Tibial artery (tissue), 4 donors: Measurements from ENCODE around the gene PTPN23.

ENCODE experiments used
- DNase-seq, 2 donors: peaks; one replicate each; pipeline ENCODE4 v3.0.0-alpha.2; 2019
- H3K27ac ChIP-seq, 2 donors: fragments of 200-600 bp; sonication (generic) in 1 of 2; 1 replicate in 1 of 2; 2 replicates in 1 of 2; pipeline ENCODE4 v1.5.1; 2018 to 2019; ENCODE audit warnings: mild to moderate bottlenecking in 1 of 2
- H3K27me3 ChIP-seq, 2 donors: fragments of 200-600 bp; sonication (generic) in 1 of 2; one replicate each; pipeline versions ENCODE4 v1.5.1 to v1.6.0; 2016 to 2019
- H3K36me3 ChIP-seq, 3 donors: fragments of 200-600 bp; sonication (generic) in 2 of 3; one replicate each; pipeline ENCODE4 v1.5.1; 2016 to 2019; ENCODE audit warnings: mild to moderate bottlenecking in 2 of 3
- H3K4me1 ChIP-seq, 4 donors: fragments of 200-600 bp; sonication (generic) in 2 of 4; 1 replicate in 3 of 4; 2 replicates in 1 of 4; pipeline ENCODE4 v1.5.1; 2016 to 2019
- H3K4me3 ChIP-seq, 2 donors: fragments of 200-600 bp; sonication (generic) in 1 of 2; 1 replicate in 1 of 2; 2 replicates in 1 of 2; pipeline ENCODE4 v1.5.1; 2018 to 2019; ENCODE audit warnings: mild to moderate bottlenecking in 2 of 2
- H3K9me3 ChIP-seq, 3 donors: fragments of 200-600 bp; sonication (generic) in 1 of 3; one replicate each; pipeline ENCODE4 v1.5.1; 2016 to 2019
- intact Hi-C: fragments of 100-400 bp; cut with DNase I; formaldehyde crosslinking; loops from one replicate; pipeline ENCODE4 v1.15.0; 2023; ENCODE audit warnings: low total_unique reads
- TF ChIP-seq, protein P1 (sequence below), 2 experiments: fragments of 200-600 bp in 1 of 2; fragments of 450-650 bp in 1 of 2; IDR thresholded peaks; one replicate each; pipeline ENCODE4 v1.5.1; 2017 to 2019; ENCODE audit warnings: antibody characterized with exemption in 2 of 2, mild to moderate bottlenecking in 1 of 2, moderate library complexity in 1 of 2

The PTPN23 gene

DNA sequence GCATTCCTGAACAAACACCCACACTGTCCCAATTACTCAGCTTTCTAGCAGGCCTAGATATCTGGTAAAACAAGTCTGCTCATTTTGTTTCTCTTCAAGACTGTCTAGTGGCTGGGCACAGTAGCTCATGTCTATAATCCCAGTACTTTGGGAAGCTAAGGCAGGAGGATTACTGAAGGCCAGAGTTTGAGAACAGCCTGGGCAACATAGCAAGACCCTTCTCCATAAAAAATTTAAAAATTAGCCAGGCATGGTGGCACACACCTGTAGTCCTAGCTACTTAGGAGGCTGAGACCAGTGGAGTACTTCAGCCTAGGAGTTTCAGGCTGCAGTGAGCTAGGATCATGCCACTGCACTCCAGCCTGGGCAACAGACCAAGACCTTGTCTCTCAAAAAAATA lies 6.2 kb upstream of the PTPN23 start:
- Histone ChIP-seq H3K4me3 (no peak overlapping the region), H3K27ac (no peak overlapping the region), H3K36me3 (no peaks in the 10 kb centered on the region), H3K9me3 (no peaks in the 10 kb centered on the region), H3K27me3 (peaks cover 0 to 16% of the 10 kb centered on the region in 2 donors), H3K4me1 (peaks cover 0 to 10% (median 4%) of the 10 kb centered on the region in 4 donors)
- intact Hi-C loops: no loop called here
- DNase-seq: no peak
- TF ChIP-seq, protein P1, sequence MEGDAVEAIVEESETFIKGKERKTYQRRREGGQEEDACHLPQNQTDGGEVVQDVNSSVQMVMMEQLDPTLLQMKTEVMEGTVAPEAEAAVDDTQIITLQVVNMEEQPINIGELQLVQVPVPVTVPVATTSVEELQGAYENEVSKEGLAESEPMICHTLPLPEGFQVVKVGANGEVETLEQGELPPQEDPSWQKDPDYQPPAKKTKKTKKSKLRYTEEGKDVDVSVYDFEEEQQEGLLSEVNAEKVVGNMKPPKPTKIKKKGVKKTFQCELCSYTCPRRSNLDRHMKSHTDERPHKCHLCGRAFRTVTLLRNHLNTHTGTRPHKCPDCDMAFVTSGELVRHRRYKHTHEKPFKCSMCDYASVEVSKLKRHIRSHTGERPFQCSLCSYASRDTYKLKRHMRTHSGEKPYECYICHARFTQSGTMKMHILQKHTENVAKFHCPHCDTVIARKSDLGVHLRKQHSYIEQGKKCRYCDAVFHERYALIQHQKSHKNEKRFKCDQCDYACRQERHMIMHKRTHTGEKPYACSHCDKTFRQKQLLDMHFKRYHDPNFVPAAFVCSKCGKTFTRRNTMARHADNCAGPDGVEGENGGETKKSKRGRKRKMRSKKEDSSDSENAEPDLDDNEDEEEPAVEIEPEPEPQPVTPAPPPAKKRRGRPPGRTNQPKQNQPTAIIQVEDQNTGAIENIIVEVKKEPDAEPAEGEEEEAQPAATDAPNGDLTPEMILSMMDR (IDR thresholded peaks at IDR 0.05): no peak

DNA sequence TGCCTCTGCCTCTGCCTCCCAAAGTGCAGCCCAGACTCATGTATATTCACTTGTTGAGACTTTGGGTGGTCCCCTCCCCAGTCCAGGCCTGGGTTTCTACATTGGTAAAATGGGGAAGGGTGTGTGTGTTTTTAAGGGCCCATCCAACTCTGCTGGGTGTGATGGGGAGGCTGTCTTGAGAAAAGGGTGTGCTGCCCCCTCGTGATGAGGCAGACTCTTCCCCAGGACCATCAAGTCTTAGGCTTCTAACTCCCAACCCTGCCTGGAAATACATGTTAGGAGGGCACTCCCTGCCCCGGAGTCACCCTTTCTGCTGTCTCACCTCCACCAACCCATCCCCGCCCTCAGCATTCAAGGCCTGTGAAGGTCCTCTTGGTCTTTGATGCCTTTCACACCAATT lies 4.4 kb upstream of the PTPN23 start:
- no peak for DNase-seq
- intact Hi-C loops: no loop called here
- Histone ChIP-seq H3K4me1 (peaks cover 0 to 15% (median 10%) of the 10 kb centered on the region in 4 donors), H3K27ac (no peak overlapping the region), H3K27me3 (peaks cover 0 to 5% of the 10 kb centered on the region in 2 donors), H3K4me3 (no peak overlapping the region), H3K9me3 (no peaks in the 10 kb centered on the region), H3K36me3 (no peaks in the 10 kb centered on the region)
- TF ChIP-seq, protein P1 (IDR thresholded peaks at IDR 0.05): no peak

DNA sequence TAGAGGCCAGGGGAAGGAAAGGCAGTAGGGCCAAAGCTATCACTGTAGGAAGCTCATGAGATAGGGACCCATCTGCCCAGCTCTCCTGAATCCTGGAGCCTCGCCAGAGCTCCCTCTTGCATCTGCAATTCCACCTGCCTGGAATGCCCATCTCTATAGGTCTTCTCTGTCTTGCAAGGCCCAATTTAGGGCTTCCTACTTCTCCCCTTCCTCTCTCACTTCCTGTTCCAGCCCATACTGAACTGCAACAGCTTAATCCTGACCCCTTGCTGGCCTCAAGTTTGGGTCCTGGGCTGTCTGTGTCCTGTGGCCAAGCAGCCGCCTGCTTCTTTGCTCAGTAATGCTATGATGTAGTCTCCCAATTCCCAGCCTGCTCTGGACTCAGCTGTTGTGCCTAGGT lies 3.6 kb upstream of the PTPN23 start:
- Histone ChIP-seq H3K36me3 (no peaks in the 10 kb centered on the region), H3K4me3 (no peak overlapping the region), H3K27me3 (no peaks in the 10 kb centered on the region), H3K27ac (no peak overlapping the region), H3K9me3 (no peaks in the 10 kb centered on the region), H3K4me1 (peaks cover 0 to 22% (median 15%) of the 10 kb centered on the region in 4 donors)
- intact Hi-C loops: no loop called here
- TF ChIP-seq, protein P1 (IDR thresholded peaks at IDR 0.05): no peak
- no peak for DNase-seq

DNA sequence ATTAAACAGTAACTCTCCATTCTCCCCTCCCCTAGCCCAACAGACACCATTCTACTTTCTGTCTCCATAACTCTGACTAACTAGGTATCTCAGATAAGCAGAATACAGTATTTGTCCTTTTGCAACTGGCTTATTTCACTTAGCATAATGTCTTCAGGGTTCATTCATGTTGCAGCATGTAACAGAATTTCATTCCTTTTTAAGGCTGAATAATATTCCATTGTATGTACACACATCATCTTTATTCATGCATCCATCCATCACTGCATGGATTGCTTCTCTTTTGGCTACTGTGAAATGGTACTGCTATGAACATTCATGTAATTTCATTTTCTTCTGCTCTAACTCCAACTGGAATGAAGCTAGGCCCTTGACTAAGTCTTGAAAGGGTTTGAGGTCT lies 2.0 kb upstream of the PTPN23 start:
- TF ChIP-seq, protein P1 (IDR thresholded peaks at IDR 0.05): no peak
- Histone ChIP-seq H3K36me3 (no peaks in the 10 kb centered on the region), H3K27ac (no peak overlapping the region), H3K27me3 (no peaks in the 10 kb centered on the region), H3K9me3 (no peaks in the 10 kb centered on the region), H3K4me3 (no peak overlapping the region), H3K4me1 (peaks cover 0 to 38% (median 25%) of the 10 kb centered on the region in 4 donors)
- intact Hi-C loops: no loop called here
- DNase-seq: no peak

DNA sequence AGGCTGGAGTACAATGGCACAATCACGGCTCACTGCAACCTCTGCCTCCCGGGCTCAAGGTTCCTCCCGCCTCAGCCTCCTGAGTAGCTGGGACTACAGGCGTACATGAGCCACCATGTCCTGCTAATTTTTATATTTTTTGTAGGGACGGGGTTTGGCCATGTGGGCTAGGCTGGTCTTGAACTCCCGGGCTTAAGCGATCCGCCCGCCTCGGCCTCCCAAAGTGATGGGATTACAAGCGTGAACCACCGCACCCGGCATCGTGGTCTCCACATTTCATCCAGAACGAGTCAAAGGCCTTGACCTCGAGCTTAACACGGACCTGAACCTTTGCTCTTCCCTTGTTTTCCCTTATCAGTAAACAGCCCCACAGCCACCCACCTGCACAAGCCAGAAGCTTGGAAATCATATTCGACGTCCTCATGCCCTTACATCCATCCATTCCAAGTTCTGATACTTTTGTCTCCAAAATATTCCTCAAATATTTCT lies 1.4 kb upstream of the PTPN23 start:
- peak overlapping the region in 1 of 2 donors; percentile 100 for H3K27ac ChIP-seq
- H3K9me3 ChIP-seq: no peaks in the 10 kb centered on the region
- no peaks in the 10 kb centered on the region for H3K36me3 ChIP-seq
- no peak for DNase-seq
- H3K4me3 ChIP-seq: peak overlapping the region; percentile 94 to 100
- peaks cover 0 to 39% (median 25%) of the 10 kb centered on the region in 4 donors for H3K4me1 ChIP-seq
- intact Hi-C loops: no loop called here
- H3K27me3 ChIP-seq: no peaks in the 10 kb centered on the region
- TF ChIP-seq, protein P1 (IDR thresholded peaks at IDR 0.05): no peak
